AG09319 (cell line): Measurements from ENCODE around the gene NHERF1.

Experiments used
- DNase-seq: peaks from one replicate; pipeline ENCODE4 v3.0.0-alpha.2; 2010; ENCODE audit warnings: low read depth; ENCODE audit errors: extremely low read depth
- CTCF ChIP-seq: IDR thresholded peaks from 2 replicates; pipeline ENCODE4 v1.5.1; 2011; ENCODE audit warnings: low read depth, mild to moderate bottlenecking, inconsistent platforms, low read length, moderate library complexity

The NHERF1 gene

GRCh38 chr17:74799097-74799496, 50.7 kb downstream of the NHERF1 start:
- TF ChIP-seq CTCF: no peak
- no peak for DNase-seq

GRCh38 chr17:74800531-74800930, 52.1 kb downstream of the NHERF1 start:
- no peak for DNase-seq
- no peak for TF ChIP-seq CTCF

GRCh38 chr17:74801896-74802295, 53.5 kb downstream of the NHERF1 start:
- TF ChIP-seq CTCF: no peak
- DNase-seq: no peak

- no peak for TF ChIP-seq CTCF
- no peak for DNase-seq
These were observed 55.0 kb downstream of the NHERF1 start for GRCh38 chr17:74803388-74803930.

- no peak for TF ChIP-seq CTCF
- no peak for DNase-seq
These were observed 55.5 kb downstream of the NHERF1 start for GRCh38 chr17:74803971-74804370.

GRCh38 chr17:74804683-74805082, 56.3 kb downstream of the NHERF1 start:
- DNase-seq: no peak
- TF ChIP-seq CTCF: no peak

- no peak for TF ChIP-seq CTCF
- no peak for DNase-seq
These were observed 57.2 kb downstream of the NHERF1 start for GRCh38 chr17:74805591-74805991.
